ENCODE data around the gene C3orf52.

Gene C3orf52

GRCh38 chr3:112138219-112138969 is 52.2 kb downstream of the C3orf52 start:
- DNase-seq (ENCODE audit: low spot score in 2 of 2) = no peak
- Histone ChIP-seq H3K4me1 (peaks cover 6% of the 10 kb centered on the region), H3K36me3 (replicated peaks) (no peaks in the 10 kb centered on the region), H3K9me3 (no peaks in the 10 kb centered on the region), H3K27me3 (ENCODE audit: low read depth) (no peaks in the 10 kb centered on the region), H3K4me3 (no peak overlapping the region)
- in situ Hi-C loops (cut with MboI; ENCODE audit: low sequenced_read_pairs) = no loop called here

- Histone ChIP-seq H3K9me3 (peaks cover 3% of the 10 kb centered on the region; the same call in 1 of the 2 replicates), H3K4me1 (peaks cover 6% of the 10 kb centered on the region), H3K4me3 (no peak overlapping the region), H3K27me3 (ENCODE audit: low read depth) (no peaks in the 10 kb centered on the region), H3K36me3 (replicated peaks) (no peaks in the 10 kb centered on the region)
- in situ Hi-C loops (cut with MboI; ENCODE audit: low sequenced_read_pairs) = no loop called here
- DNase-seq (ENCODE audit: low spot score in 2 of 2) = no peak
These were observed 54.4 kb downstream of the C3orf52 start for GRCh38 chr3:112140584-112140983.

- Histone ChIP-seq H3K27me3 (ENCODE audit: low read depth) (no peaks in the 10 kb centered on the region), H3K4me1 (peaks cover 6% of the 10 kb centered on the region), H3K36me3 (replicated peaks) (no peaks in the 10 kb centered on the region), H3K4me3 (no peak overlapping the region), H3K9me3 (peaks cover 3% of the 10 kb centered on the region; the same call in 1 of the 2 replicates)
- DNase-seq (ENCODE audit: low spot score in 2 of 2) = no peak
- in situ Hi-C loops (cut with MboI; ENCODE audit: low sequenced_read_pairs) = no loop called here
These were observed 55.1 kb downstream of the C3orf52 start for GRCh38 chr3:112141293-112141692.

GRCh38 chr3:112143251-112143650 is 57.1 kb downstream of the C3orf52 start:
- Histone ChIP-seq H3K4me1 (no peaks in the 10 kb centered on the region), H3K36me3 (replicated peaks) (no peaks in the 10 kb centered on the region), H3K4me3 (no peak overlapping the region), H3K27me3 (ENCODE audit: low read depth) (no peaks in the 10 kb centered on the region), H3K9me3 (peaks cover 3% of the 10 kb centered on the region; the same call in 1 of the 2 replicates)
- in situ Hi-C loops (cut with MboI; ENCODE audit: low sequenced_read_pairs) = no loop called here
- DNase-seq (ENCODE audit: low spot score in 2 of 2) = no peak

GRCh38 chr3:112143689-112144088 is 57.5 kb downstream of the C3orf52 start:
- no peaks in the 10 kb centered on the region for H3K36me3 ChIP-seq (replicated peaks)
- no peak overlapping the region for H3K4me3 ChIP-seq
- in situ Hi-C loops (cut with MboI; ENCODE audit: low sequenced_read_pairs) = no loop called here
- DNase-seq (ENCODE audit: low spot score in 2 of 2) = no peak
- peaks cover 3% of the 10 kb centered on the region; the same call in 1 of the 2 replicates for H3K9me3 ChIP-seq
- no peaks in the 10 kb centered on the region for H3K4me1 ChIP-seq
- H3K27me3 ChIP-seq (ENCODE audit: low read depth) = no peaks in the 10 kb centered on the region

GRCh38 chr3:112149136-112149535 is 62.9 kb downstream of the C3orf52 start:
- no peaks in the 10 kb centered on the region for H3K27me3 ChIP-seq (ENCODE audit: low read depth)
- no peaks in the 10 kb centered on the region; the same call in 1 of the 2 replicates for H3K9me3 ChIP-seq
- no peaks in the 10 kb centered on the region for H3K4me1 ChIP-seq
- no peaks in the 10 kb centered on the region for H3K36me3 ChIP-seq (replicated peaks)
- no peak for DNase-seq (ENCODE audit: low spot score in 2 of 2)
- no peak overlapping the region for H3K4me3 ChIP-seq
- in situ Hi-C loops (cut with MboI; ENCODE audit: low sequenced_read_pairs) = no loop called here

DNA sequence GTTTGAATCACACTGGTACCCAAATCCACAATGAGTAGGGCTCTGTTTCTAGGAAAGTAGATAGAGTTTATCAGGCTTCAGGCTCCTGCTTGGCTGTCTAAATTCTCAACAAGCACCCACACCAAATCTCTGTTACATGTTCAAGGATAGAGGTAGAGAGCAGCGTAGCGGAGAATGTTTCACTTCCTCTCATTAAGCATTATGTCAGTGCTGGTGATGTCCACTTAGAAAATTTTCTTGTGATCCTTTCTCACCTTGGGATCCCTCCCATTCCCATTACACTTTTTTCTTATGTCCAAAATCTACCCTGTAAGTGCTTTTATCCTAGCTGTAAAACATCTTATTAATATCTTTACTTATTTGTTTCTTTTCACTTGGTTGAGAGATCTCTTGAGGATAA is 81.6 kb downstream of the C3orf52 start:
- in situ Hi-C loops (cut with MboI; ENCODE audit: low sequenced_read_pairs) = no loop called here
- Histone ChIP-seq H3K4me3 (no peak overlapping the region), H3K4me1 (no peaks in the 10 kb centered on the region)

More for the DNA sequence above, 81.6 kb downstream of the C3orf52 start:
- Histone ChIP-seq H3K27me3 (ENCODE audit: low read depth) (no peaks in the 10 kb centered on the region), H3K36me3 (replicated peaks) (no peaks in the 10 kb centered on the region), H3K9me3 (no peaks in the 10 kb centered on the region)
- no peak for DNase-seq (ENCODE audit: low spot score in 2 of 2)
